ENCODE data around the gene MORN5.

DNA sequence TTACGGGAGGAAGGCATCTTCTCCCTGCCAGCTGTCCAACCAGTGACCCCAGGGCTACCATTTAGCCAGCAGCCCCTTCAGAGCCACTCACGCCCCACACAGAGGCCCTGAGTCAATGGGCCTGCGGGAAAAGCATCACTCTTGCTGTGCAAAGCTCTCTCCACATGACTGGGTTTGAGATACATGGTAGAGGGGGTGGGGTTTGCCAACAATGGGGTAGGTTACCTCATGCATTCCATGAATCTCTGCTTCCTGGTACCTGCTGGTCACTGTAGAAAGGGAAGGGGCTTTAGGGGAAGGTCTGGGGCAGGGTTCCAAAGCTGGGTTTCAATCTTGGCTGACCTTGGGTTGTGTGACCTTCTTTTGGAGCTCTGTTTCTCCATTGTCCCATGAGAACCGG lies 43.7 kb upstream of the MORN5 start:
- TF ChIP-seq EZH2 (IDR thresholded peaks at IDR 0.05; ENCODE audit: insufficient read depth, poor library complexity, severe bottlenecking), result no peak
- no peak for TF ChIP-seq EZH2phosphoT487 (IDR thresholded peaks at IDR 0.05; ENCODE audit: insufficient read depth, low read depth)

Measured in GM23248 (cell line).